IPS DF 6.9 (cell line): ENCODE data around the gene PCED1B.

Source experiments
- DNase-seq: peaks from one replicate; pipeline ENCODE4 v3.0.0-alpha.2; 2013; ENCODE audit warnings: low read depth, low spot score
- H3K27ac ChIP-seq: one replicate; pipeline ENCODE4 v1.5.1; 2013; ENCODE audit warnings: low read length, control low read depth
- H3K27me3 ChIP-seq: 2 replicates; pipeline ENCODE4 v1.6.1; 2013; ENCODE audit warnings: mild to moderate bottlenecking, low read length; ENCODE audit not compliant: control insufficient read depth, insufficient read depth
- H3K36me3 ChIP-seq: 2 replicates; pipeline ENCODE4 v1.6.1; 2013; ENCODE audit warnings: low read length; ENCODE audit not compliant: control insufficient read depth, insufficient read depth
- H3K4me1 ChIP-seq: 2 replicates; pipeline ENCODE4 v1.6.1; 2013; ENCODE audit warnings: low read length; ENCODE audit not compliant: control insufficient read depth, insufficient read depth
- H3K4me3 ChIP-seq: 2 replicates; pipeline ENCODE4 v1.5.1; 2013; ENCODE audit warnings: mild to moderate bottlenecking, low read length
- H3K9me3 ChIP-seq: 2 replicates; pipeline ENCODE4 v1.6.1; 2013; ENCODE audit warnings: low read length, inconsistent platforms; ENCODE audit not compliant: control insufficient read depth, insufficient read depth
- WGBS: extraction: QIAGEN DNeasy Blood & Tissue Kit; methylation state at CpG from one replicate; pipeline ENCODE4 v1.1.7; 2013; ENCODE audit warnings: mixed read lengths, missing lambda C conversion rate; ENCODE audit not compliant: insufficient read length, insufficient coverage; 5-methylcytosine and 5-hydroxymethylcytosine counted together

Gene PCED1B

DNA sequence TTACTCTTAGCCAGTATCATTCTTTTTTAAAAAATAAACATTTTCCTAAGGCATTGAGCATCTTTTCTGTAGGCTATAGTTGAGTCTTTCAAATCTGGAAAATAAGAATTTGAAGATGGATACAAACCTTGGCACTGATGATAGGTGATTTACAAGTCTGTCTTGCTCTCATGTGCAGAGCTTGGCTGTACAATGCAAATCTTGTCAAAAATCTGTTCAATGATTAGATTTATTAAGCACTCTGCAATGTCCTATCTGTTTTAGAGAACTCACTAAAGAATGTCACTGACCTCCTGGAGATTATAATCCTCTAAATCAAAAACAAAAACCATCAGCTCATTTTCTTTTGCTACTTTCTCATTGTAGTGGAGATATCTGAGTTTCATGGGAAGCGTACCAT lies 43.2 kb downstream of the PCED1B start:
- Histone ChIP-seq H3K27me3 (no peaks in the 10 kb centered on the region), H3K4me1 (no peaks in the 10 kb centered on the region), H3K4me3 (no peak overlapping the region), H3K9me3 (no peaks in the 10 kb centered on the region), H3K27ac (no peak overlapping the region), H3K36me3 (no peaks in the 10 kb centered on the region)
- WGBS, result no CpG with 5 or more reads among the region's 1 CpG
- DNase-seq, result no peak

- Histone ChIP-seq H3K27me3 (no peaks in the 10 kb centered on the region), H3K9me3 (no peaks in the 10 kb centered on the region), H3K4me3 (no peak overlapping the region), H3K36me3 (no peaks in the 10 kb centered on the region), H3K27ac (no peak overlapping the region), H3K4me1 (no peaks in the 10 kb centered on the region)
- no peak for DNase-seq
- WGBS, result no CpG with 5 or more reads among the region's 1 CpG
These were observed 44.3 kb downstream of the PCED1B start for GRCh38 chr12:47123730-47124129.

DNA sequence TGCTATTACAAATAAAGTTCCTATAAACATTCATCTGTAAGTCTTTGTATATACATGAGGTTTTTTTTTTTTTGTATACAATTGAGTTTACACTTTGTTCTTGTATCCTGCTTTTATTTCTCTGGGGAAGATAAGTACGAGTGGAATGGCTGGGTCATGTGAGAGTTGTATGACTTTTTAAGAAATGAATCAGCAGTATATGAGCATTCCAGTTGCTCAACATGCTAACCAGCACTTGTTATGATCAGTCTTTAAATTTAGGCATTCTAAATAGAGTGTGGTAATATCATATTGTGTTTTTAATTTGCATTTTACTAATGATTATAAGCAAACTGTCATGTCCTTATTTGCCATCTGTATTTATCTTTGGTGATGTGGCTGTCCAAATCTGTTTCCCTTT lies 45.0 kb downstream of the PCED1B start:
- no CpG with 5 or more reads among the region's 1 CpG for WGBS
- Histone ChIP-seq H3K9me3 (no peaks in the 10 kb centered on the region), H3K36me3 (no peaks in the 10 kb centered on the region), H3K4me1 (no peaks in the 10 kb centered on the region), H3K27ac (no peak overlapping the region), H3K27me3 (no peaks in the 10 kb centered on the region), H3K4me3 (no peak overlapping the region)
- no peak for DNase-seq

DNA sequence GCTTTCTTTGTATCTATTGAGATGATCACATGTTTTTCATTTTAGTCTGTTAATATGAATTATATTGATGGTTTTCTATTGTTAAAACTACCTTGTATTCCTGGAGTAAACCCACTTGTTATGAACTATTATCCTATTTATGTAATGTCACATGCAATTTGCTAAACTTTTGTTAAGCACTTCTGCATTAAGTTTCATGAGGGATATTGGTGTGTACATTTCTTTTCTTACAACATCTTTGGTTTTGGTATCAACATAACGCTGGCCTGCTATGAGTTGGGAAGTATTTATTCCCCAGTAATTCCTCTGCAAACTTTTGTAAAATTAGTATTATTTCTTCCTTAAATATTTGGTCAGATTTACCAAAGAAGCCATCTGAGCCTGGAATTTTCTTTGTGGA lies 46.8 kb downstream of the PCED1B start:
- H3K9me3 ChIP-seq, result no peaks in the 10 kb centered on the region
- no peak for DNase-seq
- no peaks in the 10 kb centered on the region for H3K36me3 ChIP-seq
- no peak overlapping the region for H3K27ac ChIP-seq
- no peaks in the 10 kb centered on the region for H3K4me1 ChIP-seq
- no peaks in the 10 kb centered on the region for H3K27me3 ChIP-seq
- WGBS, result no CpG with 5 or more reads among the region's 1 CpG
- no peak overlapping the region for H3K4me3 ChIP-seq

DNA sequence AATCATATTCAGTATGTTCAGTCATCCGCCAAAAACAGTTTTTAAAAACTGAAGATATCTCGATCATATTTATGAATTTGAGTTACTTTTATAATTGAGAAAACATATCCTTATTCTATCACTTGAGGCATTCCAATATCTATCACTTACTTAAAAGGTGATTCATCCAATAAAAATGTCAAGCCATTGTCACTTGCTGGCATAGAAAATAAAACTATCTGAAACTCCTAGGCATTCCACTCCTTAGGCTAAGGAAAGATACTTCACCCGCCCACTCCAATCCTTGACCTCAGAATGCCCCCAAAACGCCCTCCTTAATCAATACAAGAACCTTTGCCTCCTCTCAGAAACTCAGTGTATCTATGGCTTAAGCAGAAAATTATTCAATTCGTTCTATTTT lies 51.6 kb downstream of the PCED1B start:
- WGBS, result no CpG with 5 or more reads among the region's 5 CpGs
- H3K36me3 ChIP-seq, result no peaks in the 10 kb centered on the region
- no peak for DNase-seq
- H3K4me3 ChIP-seq, result no peak overlapping the region
- H3K27ac ChIP-seq, result no peak overlapping the region
- H3K9me3 ChIP-seq, result no peaks in the 10 kb centered on the region
- no peaks in the 10 kb centered on the region for H3K4me1 ChIP-seq
- no peaks in the 10 kb centered on the region for H3K27me3 ChIP-seq

GRCh38 chr12:47134005-47134404 lies 54.6 kb downstream of the PCED1B start:
- Histone ChIP-seq H3K4me1 (no peaks in the 10 kb centered on the region), H3K36me3 (no peaks in the 10 kb centered on the region), H3K9me3 (no peaks in the 10 kb centered on the region), H3K4me3 (no peak overlapping the region), H3K27me3 (no peaks in the 10 kb centered on the region), H3K27ac (no peak overlapping the region)
- DNase-seq, result no peak
- WGBS, result no CpG with 5 or more reads among the region's 3 CpGs

DNA sequence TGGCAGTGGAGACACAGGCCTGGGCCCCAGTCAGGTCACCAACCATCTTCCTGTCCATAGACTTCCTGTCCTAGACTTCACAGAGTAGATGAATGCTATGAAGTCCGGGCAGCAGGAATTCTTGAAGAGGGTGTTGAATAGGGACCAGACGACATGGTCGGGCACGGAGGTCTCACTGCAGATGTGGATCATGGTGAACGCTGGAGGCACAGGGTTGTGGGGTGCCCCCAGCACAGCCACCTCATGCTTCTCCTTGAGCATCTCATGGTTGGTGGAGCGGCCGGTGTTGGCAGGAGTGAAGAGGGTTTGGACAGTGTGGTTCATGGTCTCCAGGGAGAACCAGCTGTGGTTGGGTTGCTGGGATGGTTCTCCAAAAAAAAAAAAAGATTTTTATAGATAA lies 56.2 kb downstream of the PCED1B start:
- Histone ChIP-seq H3K4me3 (no peak overlapping the region), H3K27ac (no peak overlapping the region)

GRCh38 chr12:47139000-47139681 lies 59.7 kb downstream of the PCED1B start:
- no peak overlapping the region for H3K4me3 ChIP-seq
- H3K9me3 ChIP-seq, result no peaks in the 10 kb centered on the region
- DNase-seq, result no peak
- H3K27ac ChIP-seq, result no peak overlapping the region
- H3K36me3 ChIP-seq, result no peaks in the 10 kb centered on the region
- WGBS, result no CpG with 5 or more reads among the region's 2 CpGs
- no peaks in the 10 kb centered on the region for H3K27me3 ChIP-seq
- no peaks in the 10 kb centered on the region for H3K4me1 ChIP-seq

More for the DNA sequence above, 56.2 kb downstream of the PCED1B start:
- WGBS, result no CpG with 5 or more reads among the region's 7 CpGs
- DNase-seq, result no peak
- Histone ChIP-seq H3K9me3 (no peaks in the 10 kb centered on the region), H3K27me3 (no peaks in the 10 kb centered on the region), H3K4me1 (no peaks in the 10 kb centered on the region), H3K36me3 (no peaks in the 10 kb centered on the region)

DNA sequence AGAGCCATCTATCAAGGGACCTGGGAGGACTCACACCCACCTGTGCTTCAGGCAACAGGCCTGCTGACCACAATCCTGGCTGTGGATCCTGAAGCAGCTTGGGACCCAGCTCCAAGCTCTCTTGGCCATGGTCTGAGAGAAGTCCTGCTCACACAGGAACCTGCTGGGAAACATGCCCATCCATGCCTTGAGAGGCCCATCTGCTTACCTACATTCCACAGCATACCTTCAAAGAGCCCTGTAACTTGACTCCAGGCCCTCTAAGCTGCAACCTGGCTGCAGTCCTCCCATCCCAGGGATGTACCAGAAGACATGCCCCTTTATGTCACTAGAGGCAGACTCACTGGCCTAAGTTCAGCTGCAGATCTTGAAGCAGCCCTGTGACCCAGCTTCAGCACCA lies 62.0 kb downstream of the PCED1B start:
- DNase-seq, result no peak
- Histone ChIP-seq H3K4me1 (no peaks in the 10 kb centered on the region), H3K9me3 (no peaks in the 10 kb centered on the region), H3K4me3 (no peak overlapping the region), H3K36me3 (no peaks in the 10 kb centered on the region), H3K27me3 (no peaks in the 10 kb centered on the region), H3K27ac (no peak overlapping the region)

DNA sequence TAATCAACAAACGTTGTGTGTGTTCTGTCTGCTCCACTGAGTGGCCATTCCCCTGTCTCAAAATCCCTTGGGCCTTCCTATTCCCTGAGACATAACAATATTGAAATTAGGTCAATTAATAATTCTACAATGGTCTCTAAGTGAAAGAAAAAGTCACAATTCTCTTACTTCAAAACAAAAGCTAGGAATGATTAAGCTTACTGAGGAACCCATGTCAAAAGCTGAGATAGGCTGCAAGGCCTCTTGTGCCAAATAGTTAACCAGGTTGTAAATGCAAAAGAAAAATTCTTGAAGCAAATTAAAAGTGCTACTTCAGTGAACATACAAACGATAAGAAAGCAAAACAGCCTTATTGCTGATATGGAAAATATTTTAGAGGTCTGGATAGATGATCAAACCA lies 65.3 kb downstream of the PCED1B start:
- no peak for DNase-seq
- WGBS, result no CpG with 5 or more reads among the region's 2 CpGs
- Histone ChIP-seq H3K27me3 (no peaks in the 10 kb centered on the region), H3K36me3 (no peaks in the 10 kb centered on the region), H3K4me1 (no peaks in the 10 kb centered on the region), H3K27ac (no peak overlapping the region), H3K9me3 (no peaks in the 10 kb centered on the region), H3K4me3 (no peak overlapping the region)

- H3K27me3 ChIP-seq, result no peaks in the 10 kb centered on the region
- no peak overlapping the region for H3K4me3 ChIP-seq
- no peaks in the 10 kb centered on the region for H3K36me3 ChIP-seq
- H3K27ac ChIP-seq, result no peak overlapping the region
- no peaks in the 10 kb centered on the region for H3K9me3 ChIP-seq
- WGBS, result no CpG with 5 or more reads among the region's 4 CpGs
- no peaks in the 10 kb centered on the region for H3K4me1 ChIP-seq
- no peak for DNase-seq
These were observed 65.8 kb downstream of the PCED1B start for GRCh38 chr12:47145188-47145587.
